ENCODE data around the gene KHK. TPM values are rescaled to one million over a fixed set of nuclear protein-coding genes. Genes with fewer than 3 reads are reported as not detected.

The KHK gene
- polyA plus RNA-seq, 4 donors = 45.4 to 55.6 (median 52.0) TPM

DNA sequence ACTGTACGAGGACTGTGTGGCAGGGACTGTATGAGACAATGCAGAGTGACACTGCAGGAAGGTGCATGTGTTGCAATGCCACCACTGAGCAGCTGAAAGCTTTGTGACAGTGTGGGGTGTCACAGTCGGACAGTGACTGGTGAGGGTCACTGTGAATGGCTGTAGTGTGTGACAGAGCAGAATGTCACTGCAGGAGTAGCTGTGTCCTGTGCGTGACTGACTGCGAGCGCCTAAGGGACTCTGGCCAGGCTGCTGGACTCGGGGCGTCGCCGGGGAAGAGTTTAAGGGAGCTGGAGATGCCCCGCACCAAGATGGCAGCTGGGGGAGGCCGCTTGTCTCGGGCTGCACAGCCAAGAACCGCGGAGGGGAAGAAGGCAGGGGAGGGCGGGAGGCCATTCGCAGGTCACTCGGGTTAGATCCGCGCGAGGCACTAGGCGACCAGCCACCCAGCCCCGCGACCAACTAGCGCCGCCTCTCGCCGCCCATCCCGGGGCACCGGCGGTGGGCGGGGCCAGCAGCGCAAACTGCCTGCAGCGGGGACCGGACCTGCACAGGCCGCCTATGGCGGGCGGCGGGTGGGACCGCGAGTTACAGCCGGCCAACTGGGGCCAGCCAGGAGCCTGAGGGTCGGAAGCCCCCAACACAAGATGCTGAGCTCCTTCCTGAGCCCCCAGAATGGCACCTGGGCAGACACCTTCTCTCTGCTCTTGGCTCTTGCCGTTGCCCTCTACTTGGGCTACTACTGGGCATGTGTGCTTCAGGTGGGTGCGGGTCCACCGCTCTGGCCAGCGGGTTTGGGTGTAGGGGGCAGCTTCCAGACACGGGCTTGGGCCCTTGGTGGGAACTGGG is 37.0 kb downstream of the KHK start, which contains the start of gene ABHD1:
Gene ABHD1 (plus strand): TSS at position 514 of the 849 bp plus-strand sequence. CDS start 134 bp downstream, at position 648.
- DNase-seq (ENCODE audit: low read depth in 4 of 4, low spot score in 2 of 4) = peak in 1 of 4 donors; percentile 24

DNA sequence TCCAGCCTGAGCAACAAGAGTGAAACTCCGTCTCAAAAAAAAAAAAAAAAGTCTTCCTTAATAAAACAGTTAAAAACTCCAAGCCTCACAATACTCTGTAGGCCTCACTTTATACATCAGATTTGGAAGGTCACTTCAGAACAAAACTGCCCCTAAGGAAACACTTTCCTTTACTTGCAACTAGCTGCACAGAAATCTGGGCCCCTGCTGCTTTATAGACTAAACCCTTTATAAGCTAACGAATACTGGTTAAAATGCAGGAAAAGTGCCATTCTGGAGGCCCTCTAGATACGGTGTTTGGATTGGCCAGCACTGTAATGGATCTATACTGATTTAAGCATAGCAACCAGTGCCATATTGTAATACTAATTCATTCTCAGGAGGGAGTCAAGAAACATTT is 38.5 kb downstream of the KHK start:
- no peak for DNase-seq (ENCODE audit: low read depth in 4 of 4, low spot score in 2 of 4)

DNA sequence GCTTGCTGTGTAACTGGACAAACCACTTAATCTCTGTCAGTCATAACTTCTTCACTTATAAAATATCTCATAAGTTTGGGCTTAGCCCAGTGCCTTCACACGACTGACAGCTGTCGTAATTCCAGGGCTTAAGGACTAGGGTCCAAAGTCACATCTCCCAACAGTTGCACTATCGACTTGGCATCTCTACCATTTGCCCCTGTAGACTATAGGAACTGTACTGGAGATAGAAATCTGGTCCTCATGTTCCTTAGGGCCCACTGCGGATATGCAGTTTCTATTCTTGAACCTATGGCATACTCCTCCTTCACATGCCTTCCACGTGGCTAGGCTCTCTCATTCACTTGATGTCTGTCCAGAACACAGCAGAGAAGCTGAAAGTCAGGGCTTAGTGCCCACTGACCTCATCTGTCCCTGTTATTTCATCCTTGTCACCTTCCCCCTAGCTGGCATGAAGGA is 39.7 kb downstream of the KHK start:
- DNase-seq (ENCODE audit: low read depth in 4 of 4, low spot score in 2 of 4) = no peak

DNA sequence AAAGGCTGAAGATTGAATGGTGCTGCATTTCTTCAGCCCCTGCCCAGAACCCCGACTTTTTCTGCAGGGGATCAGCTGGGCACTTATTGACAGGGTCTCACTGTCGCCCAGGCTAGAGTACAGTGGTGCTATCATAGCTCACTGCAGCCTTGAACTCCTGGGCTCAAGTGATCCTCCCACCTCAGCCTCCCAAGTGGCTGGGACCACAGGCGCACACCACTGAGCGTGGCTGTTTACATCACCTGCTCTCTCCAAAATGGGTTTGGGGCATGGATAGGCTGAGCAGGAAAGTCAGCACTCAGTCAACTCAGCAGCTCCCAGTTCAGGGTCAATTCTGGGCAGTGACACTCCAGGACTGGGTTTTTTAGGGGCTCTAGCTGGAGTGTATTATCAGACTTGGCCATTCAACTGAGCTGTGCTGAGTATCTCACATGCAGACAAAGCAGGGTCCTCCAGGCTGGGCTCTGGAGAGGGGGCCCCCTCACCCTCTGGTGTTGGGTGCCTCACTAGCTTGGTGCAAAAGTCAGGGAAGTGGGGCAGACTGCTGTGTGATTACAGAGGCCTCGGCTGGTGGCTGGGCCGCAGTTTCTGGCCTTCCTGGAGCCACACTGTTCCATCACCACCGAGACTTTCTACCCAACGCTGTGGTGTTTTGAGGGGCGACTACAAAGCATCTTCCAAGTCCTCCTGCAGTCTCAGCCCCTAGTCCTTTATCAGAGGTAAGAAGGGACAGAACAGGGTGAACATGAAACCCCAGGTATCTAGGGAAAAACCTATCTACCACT is 41.5 kb downstream of the KHK start:
- no peak for DNase-seq (ENCODE audit: low read depth in 4 of 4, low spot score in 2 of 4)

DNA sequence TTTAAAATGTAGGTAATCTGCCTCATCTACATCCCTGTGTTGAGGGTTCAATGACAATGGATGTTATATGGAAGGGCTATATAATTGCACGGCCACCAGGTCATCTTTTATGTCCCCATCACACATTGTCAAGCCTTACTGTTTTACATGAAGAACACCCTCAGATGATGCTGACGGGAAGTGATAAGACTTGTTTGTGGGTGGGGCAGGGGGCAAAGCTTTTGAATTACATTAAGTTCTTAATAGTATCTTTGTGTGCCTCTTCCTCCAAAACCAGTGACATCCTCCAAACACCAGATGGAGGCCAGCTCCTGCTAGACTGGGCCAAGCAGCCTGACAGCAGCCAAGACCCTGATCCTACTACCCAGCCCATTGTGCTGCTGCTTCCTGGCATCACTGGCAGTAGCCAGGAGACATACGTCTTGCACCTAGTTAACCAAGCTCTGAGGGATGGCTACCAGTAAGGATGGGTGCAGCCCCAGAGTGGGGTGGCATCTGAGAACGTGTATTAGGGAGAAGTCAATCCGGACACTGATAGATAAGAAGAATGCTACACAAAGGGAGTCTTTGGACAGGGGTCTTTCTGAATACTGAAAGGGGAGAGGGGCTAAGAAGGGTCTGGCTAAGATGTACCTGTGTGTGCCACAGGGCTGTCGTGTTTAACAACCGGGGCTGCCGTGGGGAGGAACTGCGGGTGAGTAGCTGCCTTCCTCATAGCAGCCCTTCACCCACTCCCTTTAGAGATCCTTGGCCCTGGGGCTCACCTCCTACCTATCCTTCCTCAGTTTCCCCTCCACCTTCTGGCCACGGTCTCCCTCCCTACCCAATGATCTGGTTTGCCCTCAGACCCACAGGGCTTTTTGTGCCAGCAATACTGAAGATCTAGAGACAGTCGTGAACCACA is 42.3 kb downstream of the KHK start:
- no peak for DNase-seq (ENCODE audit: low read depth in 4 of 4, low spot score in 2 of 4)

DNA sequence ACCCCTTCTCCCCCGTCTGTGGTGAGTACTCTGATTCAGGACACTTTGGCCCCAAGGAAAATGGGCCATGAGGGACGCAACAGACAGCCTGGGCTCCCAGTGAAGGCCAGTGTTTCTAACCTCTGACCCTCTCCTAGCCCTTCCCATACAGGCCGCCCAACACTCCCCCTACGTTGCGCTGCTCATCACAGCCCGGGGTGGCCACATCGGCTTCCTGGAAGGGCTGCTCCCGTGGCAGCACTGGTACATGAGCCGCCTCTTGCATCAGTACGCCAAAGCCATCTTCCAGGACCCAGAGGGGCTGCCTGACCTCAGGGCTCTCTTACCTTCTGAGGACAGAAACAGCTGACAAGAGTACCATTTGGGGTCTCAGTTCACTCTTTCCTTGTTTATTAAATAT is 43.8 kb downstream of the KHK start:
- DNase-seq (ENCODE audit: low read depth in 4 of 4, low spot score in 2 of 4) = no peak

DNA sequence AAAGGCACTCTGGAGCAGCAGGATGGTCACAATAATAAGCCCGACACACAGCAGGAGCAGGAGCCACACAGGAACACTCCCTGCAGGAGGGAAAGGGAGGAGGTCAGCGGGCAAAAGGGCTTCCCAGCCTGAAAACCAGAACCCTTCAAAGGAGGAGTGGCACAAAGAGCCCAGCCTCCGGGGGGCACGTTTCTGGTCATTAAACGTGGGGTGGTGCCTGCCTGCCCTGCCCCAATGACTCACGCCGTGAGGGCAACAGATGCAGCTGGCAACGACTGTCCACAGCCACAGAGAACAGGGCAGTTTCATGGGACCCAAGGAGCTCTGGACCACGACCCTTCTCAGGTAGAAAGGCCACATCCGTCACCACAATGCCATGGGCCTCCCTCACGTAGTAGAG is 44.9 kb downstream of the KHK start:
- no peak for DNase-seq (ENCODE audit: low read depth in 4 of 4, low spot score in 2 of 4)

DNA sequence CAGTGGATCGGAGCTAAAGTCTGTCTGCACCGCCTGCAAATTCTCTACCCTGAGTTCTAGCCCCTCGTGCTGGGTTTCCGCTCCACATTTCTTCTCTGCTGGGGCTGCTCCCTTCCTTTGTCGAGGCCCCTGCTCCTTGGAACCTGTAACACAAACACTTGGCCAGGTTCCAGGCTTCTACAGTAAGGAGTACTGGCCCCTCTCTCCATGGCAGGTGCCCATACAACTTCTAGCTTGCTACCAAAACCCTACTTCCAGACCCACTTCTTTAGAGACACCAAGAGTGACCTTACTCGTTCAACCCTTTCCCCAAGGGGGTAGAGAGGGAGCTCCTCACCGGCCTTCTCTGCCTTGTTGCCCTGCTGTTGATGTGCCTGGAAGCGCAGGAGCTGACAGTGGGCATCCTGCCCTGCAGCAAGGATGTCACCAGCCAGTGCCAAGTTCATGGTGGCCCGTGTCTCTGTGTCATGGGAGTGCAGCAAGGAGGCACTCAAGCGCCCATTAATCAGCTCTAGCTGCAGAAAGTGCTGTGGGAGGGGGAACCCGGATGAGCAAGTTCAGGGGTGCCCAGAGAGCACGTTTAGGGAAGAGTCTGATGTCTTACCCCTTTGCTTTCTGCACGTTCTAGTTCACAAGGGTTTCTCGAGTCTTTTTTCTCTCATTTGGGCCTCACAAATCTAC is 46.8 kb downstream of the KHK start:
- DNase-seq (ENCODE audit: low read depth in 4 of 4, low spot score in 2 of 4) = no peak

DNA sequence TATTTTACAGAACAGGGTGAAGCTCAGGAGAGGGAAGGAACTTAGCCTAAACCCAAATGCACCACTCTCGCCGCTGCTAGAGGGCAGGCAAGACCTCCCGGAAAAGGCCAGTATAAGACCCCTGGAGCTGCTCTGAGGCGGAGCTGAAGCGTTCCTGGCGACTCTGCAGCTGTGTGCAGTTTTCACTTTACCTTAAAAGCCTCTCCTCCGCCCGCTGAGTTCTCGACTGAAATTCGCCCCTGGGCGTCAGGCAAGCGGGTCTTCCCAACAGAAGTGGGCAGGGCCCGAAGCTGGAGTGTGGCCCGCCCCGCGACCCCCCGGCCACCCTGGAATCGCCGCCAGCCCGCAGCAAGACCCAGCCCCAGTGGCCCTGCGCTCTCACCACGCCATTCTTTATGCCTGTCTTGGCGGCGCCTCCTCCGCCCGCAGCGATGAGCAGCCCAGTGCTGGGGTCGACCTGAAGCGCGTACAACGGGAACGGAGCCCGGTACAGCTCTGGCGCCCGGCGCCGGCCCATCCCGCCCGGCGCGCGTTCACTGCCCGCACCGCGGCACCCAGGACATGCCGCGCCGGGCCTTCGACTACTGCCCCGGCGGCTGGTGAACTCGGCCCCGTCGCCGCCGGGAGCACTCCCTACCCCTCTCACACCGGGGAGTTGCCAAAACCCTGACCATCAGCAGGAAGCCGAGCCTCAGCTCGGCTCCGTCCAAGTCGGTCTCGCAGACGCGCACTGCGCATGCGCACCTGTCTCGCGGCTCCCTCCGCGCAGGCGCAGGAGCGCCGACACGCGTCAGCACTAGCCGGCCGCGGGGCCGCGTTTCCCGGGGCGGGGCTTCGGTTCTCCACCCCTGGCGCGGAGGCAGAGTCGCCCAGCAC is 47.6 kb downstream of the KHK start, which contains the start of gene PREB:
Gene PREB (minus strand): TSS at position 732 of the 876 bp plus-strand sequence. CDS start 215 bp downstream, at position 517.
- peak; percentile 87 to 96 (median 92) for DNase-seq (ENCODE audit: low read depth in 4 of 4, low spot score in 2 of 4)

DNA sequence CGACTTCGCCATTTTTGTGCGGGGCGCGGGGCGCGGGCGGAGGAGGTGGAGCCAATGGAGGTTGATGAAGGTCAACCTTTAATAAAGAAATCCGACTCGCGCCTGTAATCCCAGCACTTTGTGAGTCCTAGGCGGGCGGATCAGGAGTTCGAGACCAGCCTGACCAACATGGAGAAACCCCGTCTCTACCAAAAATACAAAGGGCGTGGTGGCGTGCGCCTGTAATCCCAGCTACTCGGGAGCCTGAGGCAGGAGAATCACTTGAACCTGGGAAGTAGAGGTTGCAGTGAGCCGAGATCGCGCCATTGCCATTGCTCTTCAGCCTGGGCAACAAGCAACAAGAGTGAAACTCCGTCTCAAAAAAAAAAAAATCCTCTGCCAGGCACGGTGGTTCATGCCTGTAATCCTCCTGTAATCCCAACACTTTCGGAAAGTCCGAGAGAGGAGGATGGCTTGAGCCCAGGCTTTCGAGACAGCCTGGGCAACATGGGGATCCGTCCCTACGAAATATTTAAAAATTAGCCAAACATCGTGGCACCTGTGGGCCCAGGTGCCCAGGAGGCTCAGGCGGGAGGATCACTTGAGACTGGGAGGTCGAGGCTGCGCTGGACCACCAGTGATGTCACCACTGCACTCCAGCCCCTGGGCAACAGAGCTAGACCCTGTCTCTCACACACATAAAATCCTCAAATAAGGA is 48.4 kb downstream of the KHK start:
- DNase-seq (ENCODE audit: low read depth in 4 of 4, low spot score in 2 of 4) = no peak

DNA sequence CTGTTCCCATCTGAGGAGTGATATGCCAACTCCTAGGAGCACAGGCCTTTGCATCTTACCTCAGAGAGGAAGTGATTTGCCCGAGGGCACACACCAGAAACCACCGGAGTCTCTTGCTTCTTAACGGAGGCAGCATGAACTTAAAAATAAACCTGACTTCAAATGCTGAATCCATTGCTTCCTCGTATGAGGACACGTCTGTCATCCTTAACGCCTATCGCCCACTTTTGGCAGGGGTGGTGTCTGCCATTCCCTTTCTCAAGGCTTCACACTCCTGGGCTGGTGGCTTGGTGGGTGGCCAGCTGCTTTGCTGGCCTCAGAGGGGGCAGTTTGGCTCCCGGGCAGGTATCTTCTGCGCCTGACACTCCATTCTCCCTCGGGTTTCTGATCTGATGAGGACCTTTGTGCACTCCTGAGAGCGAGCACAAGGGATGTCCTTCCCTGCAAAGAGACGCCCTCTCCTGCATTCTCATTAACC is 48.9 kb downstream of the KHK start:
- DNase-seq (ENCODE audit: low read depth in 4 of 4, low spot score in 2 of 4) = no peak

DNA sequence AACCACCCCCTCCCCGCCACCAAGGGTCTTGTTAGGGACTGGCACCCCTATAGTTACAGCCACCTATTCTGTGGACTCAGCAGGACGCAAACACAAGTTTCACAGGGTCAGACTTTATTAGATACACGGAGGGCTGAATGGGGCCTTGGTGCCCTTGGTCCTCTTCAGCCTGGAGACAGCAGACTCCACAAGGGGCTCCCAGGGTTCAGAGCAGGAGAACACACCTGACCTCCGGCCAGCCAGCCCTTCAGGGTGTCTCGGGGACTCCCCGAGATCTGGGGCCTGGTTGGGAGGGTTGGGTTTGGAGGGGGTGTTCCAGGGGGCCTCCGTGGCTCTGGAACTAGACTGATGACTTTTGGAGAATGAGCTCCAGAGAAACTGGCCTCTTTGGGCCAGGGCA is 50.2 kb downstream of the KHK start:
- DNase-seq (ENCODE audit: low read depth in 4 of 4, low spot score in 2 of 4) = no peak

DNA sequence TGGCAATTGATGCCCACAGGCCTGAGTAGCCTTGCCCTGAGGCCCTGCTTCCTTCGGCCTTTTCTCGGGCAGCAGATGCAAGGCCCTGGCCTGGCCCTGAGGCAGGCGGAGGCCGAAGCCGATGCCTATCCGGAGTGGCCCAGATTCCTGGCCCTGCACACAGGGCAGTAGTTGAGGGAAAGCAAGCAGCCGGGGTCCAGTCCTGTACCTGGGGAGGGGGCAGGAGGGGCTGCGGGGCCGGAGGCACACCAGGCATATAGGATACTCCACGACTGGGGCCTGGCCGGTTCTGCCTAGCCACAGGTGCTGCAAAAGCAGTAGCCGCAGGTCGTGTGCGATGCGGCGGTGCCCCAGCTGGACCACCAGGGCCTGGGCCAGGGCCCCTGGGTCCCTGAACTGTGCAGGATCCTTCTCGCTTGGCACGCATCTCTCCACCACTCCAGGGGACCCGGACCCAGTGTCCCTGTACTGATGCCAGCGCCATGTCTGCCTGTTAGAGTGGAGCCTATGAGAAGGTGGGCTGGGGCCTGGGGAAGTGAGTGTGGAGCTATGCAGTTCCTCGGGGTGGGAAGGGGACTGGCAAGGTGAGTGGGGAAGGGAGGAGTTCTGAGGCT is 50.9 kb downstream of the KHK start:
- no peak for DNase-seq (ENCODE audit: low read depth in 4 of 4, low spot score in 2 of 4)

DNA sequence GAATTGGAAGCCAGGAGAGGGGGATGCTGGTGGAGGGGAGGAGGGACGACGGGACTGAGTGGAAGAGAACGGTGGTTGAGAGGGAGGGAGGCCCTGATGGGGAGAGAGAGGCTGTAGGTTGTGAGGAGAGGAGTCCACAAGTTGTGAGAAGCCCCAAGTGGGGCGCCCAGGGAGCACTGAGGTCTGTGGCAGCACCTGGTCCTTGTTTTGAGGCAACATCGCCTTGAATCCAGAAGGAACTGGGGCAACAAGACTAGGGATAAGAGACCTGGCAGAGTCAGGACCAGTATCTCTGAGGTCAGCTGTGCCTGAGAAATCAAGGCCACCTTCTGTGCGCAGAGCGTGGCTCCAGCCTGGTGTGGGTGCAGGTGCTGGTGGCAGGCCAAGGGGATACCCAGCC is 51.5 kb downstream of the KHK start:
- no peak for DNase-seq (ENCODE audit: low read depth in 4 of 4, low spot score in 2 of 4)

DNA sequence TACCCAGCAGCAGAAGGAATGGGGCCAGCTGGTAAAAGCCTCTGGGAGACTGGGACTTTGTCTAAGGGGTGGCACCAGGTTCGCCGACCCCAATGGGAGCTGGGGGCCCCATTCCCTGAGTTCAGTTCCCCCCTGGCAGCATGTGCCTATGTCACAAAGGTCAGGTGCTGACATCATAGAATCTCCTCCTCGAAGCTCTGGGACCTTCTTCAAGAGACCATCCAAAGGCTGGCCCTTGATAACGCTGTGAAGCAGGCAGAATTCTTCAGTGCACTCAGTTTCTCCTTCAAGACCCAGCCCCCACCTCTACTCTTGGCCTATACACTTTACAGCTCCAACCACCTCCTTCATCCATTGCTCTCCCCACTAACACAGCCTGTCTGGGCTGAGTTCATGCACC is 52.7 kb downstream of the KHK start, which contains the start of gene PRR30:
Gene PRR30 (minus strand): TSS at position 101 of the 400 bp plus-strand sequence. CDS start 1,081 bp downstream, outside the sequence.
- no peak for DNase-seq (ENCODE audit: low read depth in 4 of 4, low spot score in 2 of 4)

DNA sequence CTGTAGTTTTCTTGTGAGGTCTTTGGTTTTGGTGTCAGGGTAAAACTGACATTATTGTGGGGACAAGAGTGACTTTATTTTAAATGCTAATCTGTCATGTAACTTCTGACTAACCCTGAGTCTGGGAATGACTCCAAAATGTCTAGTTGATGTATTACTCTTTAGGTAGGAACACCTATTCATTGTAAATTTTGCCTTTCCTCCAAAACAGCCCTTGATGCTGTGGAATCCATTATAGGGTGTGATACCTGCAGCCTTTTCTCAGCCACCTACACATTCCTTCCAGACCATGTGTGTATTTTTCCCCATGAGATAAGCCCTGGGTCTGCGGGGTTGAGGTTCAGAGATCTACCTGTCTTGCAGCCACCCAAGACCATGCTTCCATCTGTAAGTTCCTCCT is 56.7 kb downstream of the KHK start:
- no peak for DNase-seq (ENCODE audit: low read depth in 4 of 4, low spot score in 2 of 4)

DNA sequence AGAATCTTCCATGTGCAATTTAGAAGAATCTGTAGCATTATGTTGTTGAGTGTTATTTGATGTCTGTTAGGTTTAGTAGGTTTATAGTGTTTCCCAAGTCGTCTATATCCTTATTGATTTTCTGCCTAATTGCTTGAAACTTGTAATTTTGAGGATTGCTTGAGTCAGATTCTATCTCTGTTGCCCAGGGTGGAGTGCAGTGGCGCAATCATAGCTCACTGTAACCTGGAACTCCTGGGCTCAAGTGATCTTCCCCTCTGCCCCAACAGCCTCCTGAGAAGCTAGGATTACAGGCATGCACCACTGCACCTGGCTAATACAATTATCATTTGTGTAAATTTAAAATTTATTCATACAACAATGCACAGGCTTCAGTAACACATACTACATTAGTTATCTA is 59.1 kb downstream of the KHK start:
- DNase-seq (ENCODE audit: low read depth in 4 of 4, low spot score in 2 of 4) = no peak

DNA sequence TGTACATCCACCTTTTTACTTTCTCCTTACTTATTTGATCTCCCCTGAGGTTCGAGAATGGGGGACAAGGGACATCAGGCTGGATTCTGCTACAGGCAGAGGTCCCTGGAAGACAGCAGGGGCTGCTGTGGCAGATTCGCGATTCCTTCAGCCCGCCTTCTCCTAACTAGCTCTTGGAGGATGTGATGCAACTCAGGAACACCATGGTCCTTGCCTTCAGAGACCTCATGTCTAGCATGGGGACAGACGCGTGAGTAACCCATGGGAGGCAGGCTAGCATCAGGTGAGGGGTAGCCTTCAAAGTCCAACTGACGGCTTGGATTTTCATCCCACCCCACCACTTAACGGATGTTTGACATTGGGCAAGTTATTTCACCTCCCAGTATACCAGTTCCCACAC is 61.4 kb downstream of the KHK start:
- no peak for DNase-seq (ENCODE audit: low read depth in 4 of 4, low spot score in 2 of 4)
